ENCODE measurements around the gene IFNAR1. TPM values are rescaled to one million over a fixed set of nuclear protein-coding genes. Genes with fewer than 3 reads are reported as not detected.

IFNAR1 gene
- total and polyA plus RNA-seq, 9 of the 15 experiments (the other 6 are each of a cell fraction or from before 2014, with no cell fraction given): 8.6 to 31.8 (median 14.8) TPM

- TF ChIP-seq ZBTB2 (IDR thresholded peaks at IDR 0.05) (no peak), ZNF174 (CRISPR knock-in tag; IDR thresholded peaks at IDR 0.05) (no peak), RB1 (IDR thresholded peaks at IDR 0.05; ENCODE audit: low read depth) (no peak), POLR3A (IDR thresholded peaks at IDR 0.05; ENCODE audit: borderline replicate concordance, extremely low read depth, insufficient read depth, insufficient read length) (no peak), ID3 (CRISPR knock-in tag; IDR thresholded peaks at IDR 0.05) (no peak), ID3 (tag; IDR thresholded peaks at IDR 0.05) (no peak), POLR2G (IDR thresholded peaks at IDR 0.05; ENCODE audit: low read depth, low read length) (no peak), AFF1 (IDR thresholded peaks at IDR 0.05; ENCODE audit: low read depth in 1 of 2, partially characterized antibody in 2 of 2) (peak in 1 of 2 experiments; percentile 20), KAT2B (IDR thresholded peaks at IDR 0.05; ENCODE audit: low read depth, low read length) (no peak), TRIM24 (IDR thresholded peaks at IDR 0.05) (peak; percentile 92 to 93), NR4A1 (CRISPR knock-in tag; IDR thresholded peaks at IDR 0.05) (no peak), NR4A1 (tag; IDR thresholded peaks at IDR 0.05) (no peak), ZNF785 (CRISPR knock-in tag; IDR thresholded peaks at IDR 0.05) (no peak), MYNN (IDR thresholded peaks at IDR 0.05) (peak; percentile 91), MYNN (CRISPR knock-in tag; IDR thresholded peaks at IDR 0.05) (no peak), SLC30A9 (CRISPR knock-in tag; IDR thresholded peaks at IDR 0.05) (no peak), NFE2L1 (tag; IDR thresholded peaks at IDR 0.05; ENCODE audit: borderline replicate concordance, low read depth) (no peak), TRIM28 (IDR thresholded peaks at IDR 0.05) (no peak), RBBP5 (IDR thresholded peaks at IDR 0.05; ENCODE audit: borderline replicate concordance, insufficient read depth, low read length, poor library complexity, severe bottlenecking) (no peak), RCOR1 (IDR thresholded peaks at IDR 0.05; ENCODE audit: borderline replicate concordance in 1 of 2, low read depth in 2 of 2, low read length in 2 of 2) (peak; percentile 47 to 63; a peak in 3 of 4 replicates), PHTF2 (CRISPR knock-in tag; IDR thresholded peaks at IDR 0.05) (no peak)
- TF ChIP-seq, protein P1, sequence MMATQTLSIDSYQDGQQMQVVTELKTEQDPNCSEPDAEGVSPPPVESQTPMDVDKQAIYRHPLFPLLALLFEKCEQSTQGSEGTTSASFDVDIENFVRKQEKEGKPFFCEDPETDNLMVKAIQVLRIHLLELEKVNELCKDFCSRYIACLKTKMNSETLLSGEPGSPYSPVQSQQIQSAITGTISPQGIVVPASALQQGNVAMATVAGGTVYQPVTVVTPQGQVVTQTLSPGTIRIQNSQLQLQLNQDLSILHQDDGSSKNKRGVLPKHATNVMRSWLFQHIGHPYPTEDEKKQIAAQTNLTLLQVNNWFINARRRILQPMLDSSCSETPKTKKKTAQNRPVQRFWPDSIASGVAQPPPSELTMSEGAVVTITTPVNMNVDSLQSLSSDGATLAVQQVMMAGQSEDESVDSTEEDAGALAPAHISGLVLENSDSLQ (IDR thresholded peaks at IDR 0.05): no peak
- TF ChIP-seq, protein P2, sequence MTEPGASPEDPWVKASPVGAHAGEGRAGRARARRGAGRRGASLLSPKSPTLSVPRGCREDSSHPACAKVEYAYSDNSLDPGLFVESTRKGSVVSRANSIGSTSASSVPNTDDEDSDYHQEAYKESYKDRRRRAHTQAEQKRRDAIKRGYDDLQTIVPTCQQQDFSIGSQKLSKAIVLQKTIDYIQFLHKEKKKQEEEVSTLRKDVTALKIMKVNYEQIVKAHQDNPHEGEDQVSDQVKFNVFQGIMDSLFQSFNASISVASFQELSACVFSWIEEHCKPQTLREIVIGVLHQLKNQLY (CRISPR knock-in tag; conservative IDR thresholded peaks at IDR 0.05): no peak
These were observed 43.4 kb downstream of the IFNAR1 start (continued) for GRCh38 chr21:33368124-33368523.
